Stimulated activated memory B cell treated with anti-CD40 and anti-IgM and Interleukin-4, amounts not matched to agents 10 μg/mL and 1 μg/mL and 100 μg/mL, for 72 hours (primary cell): ENCODE measurements around the gene ATP2C1.

ENCODE experiments used
- ATAC-seq: fragments of 150-1000 bp; cut with Tn5 transposase; 2 replicates; pipeline ENCODE4 v1.10.0; 2021
- H3K27ac Mint-ChIP-seq: one replicate; pipeline ENCODE4 v1.8.0; 2022; ENCODE audit warnings: mild to moderate bottlenecking, mixed read lengths
- H3K27me3 Mint-ChIP-seq: one replicate; pipeline ENCODE4 v1.8.0; 2022; ENCODE audit warnings: mixed read lengths
- H3K36me3 Mint-ChIP-seq: one replicate; pipeline ENCODE4 v1.8.0; 2022; ENCODE audit warnings: mixed read lengths
- H3K4me1 Mint-ChIP-seq: one replicate; pipeline ENCODE4 v1.8.0; 2022; ENCODE audit warnings: mixed read lengths
- H3K4me3 Mint-ChIP-seq: one replicate; pipeline ENCODE4 v1.8.0; 2022; ENCODE audit warnings: mild to moderate bottlenecking, moderate library complexity, mixed read lengths
- H3K9me3 Mint-ChIP-seq: one replicate; pipeline ENCODE4 v1.8.0; 2022; ENCODE audit warnings: mixed read lengths

Gene ATP2C1

DNA sequence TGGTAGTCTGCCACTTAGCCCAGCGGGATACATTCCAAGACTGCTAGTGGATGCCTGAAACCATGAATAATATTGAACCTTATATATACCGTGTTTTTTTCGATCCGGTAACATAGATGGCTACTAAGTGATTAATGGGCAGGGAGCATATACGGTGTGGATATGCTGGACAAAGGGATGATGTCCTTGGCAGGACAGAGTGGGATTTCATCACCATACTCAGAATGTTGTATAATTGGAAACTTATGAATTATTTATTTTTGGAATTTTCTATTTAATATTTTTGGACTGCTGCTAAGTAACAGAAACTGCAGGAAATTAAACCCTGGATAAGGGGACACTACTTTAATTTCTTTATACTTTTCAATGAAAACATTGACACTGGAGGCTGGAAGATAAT is 79.5 kb downstream of the ATP2C1 start:
- Mint-ChIP-seq H3K27me3 (no peaks in the 10 kb centered on the region), H3K27ac (no peak overlapping the region), H3K4me3 (no peak overlapping the region), H3K4me1 (no peaks in the 10 kb centered on the region), H3K36me3 (peaks cover 74% of the 10 kb centered on the region), H3K9me3 (no peaks in the 10 kb centered on the region)
- ATAC-seq, result no peak

DNA sequence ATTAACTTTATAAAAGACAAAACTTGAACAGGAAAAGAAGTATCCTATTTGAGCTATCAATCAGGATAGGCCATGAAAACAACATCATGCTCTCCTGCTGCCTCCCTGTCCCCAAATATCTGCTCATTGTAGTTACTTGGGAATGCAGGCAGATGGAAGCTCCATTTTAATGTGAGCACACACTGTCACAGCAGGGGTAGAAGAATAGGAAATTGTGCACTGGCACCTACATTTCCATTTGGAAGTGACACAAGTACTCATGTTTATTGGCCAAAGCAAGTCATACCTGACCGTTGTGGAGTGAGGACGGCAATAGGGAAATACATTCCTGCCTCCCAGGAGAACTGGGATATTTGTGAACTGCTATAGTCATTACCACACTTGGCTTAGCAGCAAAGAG is 80.3 kb downstream of the ATP2C1 start:
- no peaks in the 10 kb centered on the region for H3K9me3 Mint-ChIP-seq
- ATAC-seq, result no peak
- H3K36me3 Mint-ChIP-seq, result peaks cover 71% of the 10 kb centered on the region
- H3K27me3 Mint-ChIP-seq, result no peaks in the 10 kb centered on the region
- no peak overlapping the region for H3K27ac Mint-ChIP-seq
- H3K4me1 Mint-ChIP-seq, result no peaks in the 10 kb centered on the region
- no peak overlapping the region for H3K4me3 Mint-ChIP-seq

GRCh38 chr3:130975251-130975650 is 81.4 kb downstream of the ATP2C1 start:
- no peak for ATAC-seq
- H3K27ac Mint-ChIP-seq, result no peak overlapping the region

GRCh38 chr3:130976706-130977105 is 82.8 kb downstream of the ATP2C1 start:
- Mint-ChIP-seq H3K4me3 (no peak overlapping the region), H3K4me1 (no peaks in the 10 kb centered on the region), H3K27me3 (no peaks in the 10 kb centered on the region), H3K36me3 (peaks cover 63% of the 10 kb centered on the region), H3K27ac (no peak overlapping the region), H3K9me3 (no peaks in the 10 kb centered on the region)
- ATAC-seq, result no peak

More at GRCh38 chr3:130975251-130975650, 81.4 kb downstream of the ATP2C1 start:
- H3K27me3 Mint-ChIP-seq, result no peaks in the 10 kb centered on the region
- H3K36me3 Mint-ChIP-seq, result peaks cover 67% of the 10 kb centered on the region
- H3K9me3 Mint-ChIP-seq, result no peaks in the 10 kb centered on the region
- no peak overlapping the region for H3K4me3 Mint-ChIP-seq
- no peaks in the 10 kb centered on the region for H3K4me1 Mint-ChIP-seq

DNA sequence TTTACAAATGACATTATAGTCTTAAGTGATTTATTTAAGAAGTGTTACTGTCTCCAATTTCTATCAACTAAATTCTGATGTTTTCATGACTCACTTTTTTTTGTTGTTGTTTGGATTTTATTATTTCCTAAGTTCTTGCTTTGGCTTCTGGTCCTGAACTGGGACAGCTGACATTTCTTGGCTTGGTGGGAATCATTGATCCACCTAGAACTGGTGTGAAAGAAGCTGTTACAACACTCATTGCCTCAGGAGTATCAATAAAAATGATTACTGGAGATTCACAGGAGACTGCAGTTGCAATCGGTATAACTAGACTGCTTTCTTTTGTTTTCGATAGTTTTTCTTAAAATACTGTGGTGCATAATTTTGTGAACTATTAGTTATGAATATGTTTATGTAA is 85.2 kb downstream of the ATP2C1 start:
- Mint-ChIP-seq H3K4me1 (no peaks in the 10 kb centered on the region), H3K36me3 (peaks cover 47% of the 10 kb centered on the region), H3K9me3 (no peaks in the 10 kb centered on the region), H3K27ac (no peak overlapping the region), H3K4me3 (no peak overlapping the region), H3K27me3 (no peaks in the 10 kb centered on the region)
- no peak for ATAC-seq

DNA sequence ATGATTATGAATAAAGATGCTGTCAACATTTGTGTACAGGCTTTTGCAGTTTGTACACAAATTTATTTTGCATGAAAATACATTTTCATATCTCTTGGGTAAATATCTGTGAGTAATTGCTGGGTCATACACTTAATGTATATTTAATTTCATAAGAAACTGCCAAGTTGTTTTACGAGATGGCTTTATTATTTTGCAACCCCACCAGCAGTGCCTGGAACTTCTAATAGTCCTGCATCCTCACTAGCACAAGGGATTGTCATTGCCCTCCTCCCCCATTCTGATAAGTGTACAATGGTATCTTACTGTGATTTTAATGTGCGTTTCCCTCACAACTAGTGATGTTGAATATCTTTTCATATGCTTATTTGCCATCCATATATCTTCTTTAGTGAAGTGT is 87.6 kb downstream of the ATP2C1 start:
- no peaks in the 10 kb centered on the region for H3K9me3 Mint-ChIP-seq
- H3K27ac Mint-ChIP-seq, result no peak overlapping the region
- H3K4me1 Mint-ChIP-seq, result no peaks in the 10 kb centered on the region
- H3K27me3 Mint-ChIP-seq, result no peaks in the 10 kb centered on the region
- ATAC-seq, result no peak
- H3K4me3 Mint-ChIP-seq, result no peak overlapping the region
- peaks cover 39% of the 10 kb centered on the region for H3K36me3 Mint-ChIP-seq

- H3K4me1 Mint-ChIP-seq, result peaks cover 6% of the 10 kb centered on the region
- H3K36me3 Mint-ChIP-seq, result peaks cover 47% of the 10 kb centered on the region
- no peak for ATAC-seq
- no peak overlapping the region for H3K4me3 Mint-ChIP-seq
- H3K27me3 Mint-ChIP-seq, result no peaks in the 10 kb centered on the region
- no peaks in the 10 kb centered on the region for H3K9me3 Mint-ChIP-seq
- H3K27ac Mint-ChIP-seq, result peak overlapping the region; percentile 6
Measured at GRCh38 chr3:130990282-130990681, 96.4 kb downstream of the ATP2C1 start.

GRCh38 chr3:130991126-130991525 is 97.2 kb downstream of the ATP2C1 start:
- Mint-ChIP-seq H3K4me1 (peaks cover 6% of the 10 kb centered on the region), H3K27me3 (no peaks in the 10 kb centered on the region), H3K4me3 (no peak overlapping the region), H3K36me3 (peaks cover 41% of the 10 kb centered on the region), H3K9me3 (no peaks in the 10 kb centered on the region), H3K27ac (no peak overlapping the region)
- no peak for ATAC-seq

DNA sequence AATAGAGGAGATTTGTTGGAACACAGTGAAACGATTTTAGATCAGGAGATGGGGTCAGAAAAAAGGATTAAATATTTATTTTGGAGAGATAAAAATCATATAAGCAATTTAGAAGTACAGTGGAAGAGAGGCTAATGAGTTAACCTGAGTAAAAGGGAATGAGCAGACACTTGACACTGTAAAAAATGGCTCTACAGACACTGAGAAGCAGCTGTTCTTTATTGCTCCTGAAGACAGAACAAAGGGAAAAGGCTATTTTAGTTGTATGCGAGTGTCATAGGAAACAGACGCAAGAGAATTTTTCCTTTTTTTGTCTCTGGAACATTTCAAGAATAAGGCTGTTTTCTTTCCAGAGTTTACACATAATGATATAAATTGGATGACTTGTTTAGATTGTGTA is 98.5 kb downstream of the ATP2C1 start:
- no peaks in the 10 kb centered on the region for H3K27me3 Mint-ChIP-seq
- peaks cover 49% of the 10 kb centered on the region for H3K36me3 Mint-ChIP-seq
- no peak overlapping the region for H3K27ac Mint-ChIP-seq
- peaks cover 6% of the 10 kb centered on the region for H3K4me1 Mint-ChIP-seq
- ATAC-seq, result no peak
- no peak overlapping the region for H3K4me3 Mint-ChIP-seq
- H3K9me3 Mint-ChIP-seq, result no peaks in the 10 kb centered on the region

GRCh38 chr3:130997289-130997688 is 103.4 kb downstream of the ATP2C1 start:
- H3K4me3 Mint-ChIP-seq, result no peak overlapping the region
- no peaks in the 10 kb centered on the region for H3K4me1 Mint-ChIP-seq
- no peaks in the 10 kb centered on the region for H3K9me3 Mint-ChIP-seq
- H3K27ac Mint-ChIP-seq, result no peak overlapping the region
- peaks cover 22% of the 10 kb centered on the region for H3K36me3 Mint-ChIP-seq
- no peak for ATAC-seq
- H3K27me3 Mint-ChIP-seq, result no peaks in the 10 kb centered on the region

DNA sequence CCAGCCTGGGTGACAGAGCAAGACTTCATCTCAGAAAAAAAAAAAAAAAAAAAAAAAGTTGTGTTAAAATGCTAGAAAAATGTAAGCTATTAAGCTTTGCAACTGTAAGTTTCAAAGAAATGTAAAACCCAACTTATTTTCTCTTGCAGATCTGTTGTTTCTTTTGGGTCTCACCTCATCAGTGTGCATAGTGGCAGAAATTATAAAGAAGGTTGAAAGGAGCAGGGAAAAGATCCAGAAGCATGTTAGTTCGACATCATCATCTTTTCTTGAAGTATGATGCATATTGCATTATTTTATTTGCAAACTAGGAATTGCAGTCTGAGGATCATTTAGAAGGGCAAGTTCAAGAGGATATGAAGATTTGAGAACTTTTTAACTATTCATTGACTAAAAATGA is 107.2 kb downstream of the ATP2C1 start:
- no peaks in the 10 kb centered on the region for H3K9me3 Mint-ChIP-seq

GRCh38 chr3:131004603-131005002 is 110.7 kb downstream of the ATP2C1 start:
- peaks cover 41% of the 10 kb centered on the region for H3K36me3 Mint-ChIP-seq
- H3K27me3 Mint-ChIP-seq, result no peaks in the 10 kb centered on the region
- H3K4me1 Mint-ChIP-seq, result no peaks in the 10 kb centered on the region
- no peak for ATAC-seq
- no peak overlapping the region for H3K4me3 Mint-ChIP-seq
- H3K27ac Mint-ChIP-seq, result no peak overlapping the region
- H3K9me3 Mint-ChIP-seq, result no peaks in the 10 kb centered on the region

More for the DNA sequence above, 107.2 kb downstream of the ATP2C1 start:
- Mint-ChIP-seq H3K4me1 (no peaks in the 10 kb centered on the region), H3K27me3 (no peaks in the 10 kb centered on the region), H3K27ac (no peak overlapping the region), H3K36me3 (peaks cover 31% of the 10 kb centered on the region), H3K4me3 (no peak overlapping the region)
- ATAC-seq, result no peak

- H3K36me3 Mint-ChIP-seq, result peaks cover 50% of the 10 kb centered on the region
- no peak overlapping the region for H3K4me3 Mint-ChIP-seq
- H3K4me1 Mint-ChIP-seq, result no peaks in the 10 kb centered on the region
- ATAC-seq, result no peak
- no peaks in the 10 kb centered on the region for H3K27me3 Mint-ChIP-seq
- H3K9me3 Mint-ChIP-seq, result no peaks in the 10 kb centered on the region
- H3K27ac Mint-ChIP-seq, result no peak overlapping the region
Measured at GRCh38 chr3:131007256-131007655, 113.4 kb downstream of the ATP2C1 start.

DNA sequence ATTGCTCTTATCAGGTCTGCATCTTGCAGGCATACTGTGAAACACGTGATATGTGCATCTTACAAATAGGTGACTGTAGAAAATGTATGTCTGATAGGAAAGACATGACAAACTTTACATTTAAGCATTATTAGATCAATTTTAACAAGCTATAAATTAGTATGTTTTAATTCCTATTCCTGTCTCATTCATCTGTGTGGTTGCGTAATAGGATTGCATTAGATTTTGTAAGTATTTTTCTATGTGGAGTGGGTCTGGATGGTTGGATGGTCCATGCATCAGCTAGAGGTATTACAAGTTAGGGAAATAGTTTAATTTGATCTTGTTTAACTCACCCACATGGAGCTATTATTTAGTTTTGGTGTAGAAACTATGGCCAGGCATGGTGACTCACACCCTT is 113.9 kb downstream of the ATP2C1 start:
- Mint-ChIP-seq H3K27me3 (no peaks in the 10 kb centered on the region), H3K9me3 (no peaks in the 10 kb centered on the region), H3K36me3 (peaks cover 53% of the 10 kb centered on the region), H3K4me3 (no peak overlapping the region), H3K4me1 (no peaks in the 10 kb centered on the region), H3K27ac (no peak overlapping the region)
- no peak for ATAC-seq

- H3K27me3 Mint-ChIP-seq, result no peaks in the 10 kb centered on the region
- H3K4me3 Mint-ChIP-seq, result no peak overlapping the region
- H3K9me3 Mint-ChIP-seq, result no peaks in the 10 kb centered on the region
- H3K27ac Mint-ChIP-seq, result no peak overlapping the region
- ATAC-seq, result no peak
- no peaks in the 10 kb centered on the region for H3K4me1 Mint-ChIP-seq
- H3K36me3 Mint-ChIP-seq, result peaks cover 57% of the 10 kb centered on the region
Measured at GRCh38 chr3:131008326-131008725, 114.4 kb downstream of the ATP2C1 start.

DNA sequence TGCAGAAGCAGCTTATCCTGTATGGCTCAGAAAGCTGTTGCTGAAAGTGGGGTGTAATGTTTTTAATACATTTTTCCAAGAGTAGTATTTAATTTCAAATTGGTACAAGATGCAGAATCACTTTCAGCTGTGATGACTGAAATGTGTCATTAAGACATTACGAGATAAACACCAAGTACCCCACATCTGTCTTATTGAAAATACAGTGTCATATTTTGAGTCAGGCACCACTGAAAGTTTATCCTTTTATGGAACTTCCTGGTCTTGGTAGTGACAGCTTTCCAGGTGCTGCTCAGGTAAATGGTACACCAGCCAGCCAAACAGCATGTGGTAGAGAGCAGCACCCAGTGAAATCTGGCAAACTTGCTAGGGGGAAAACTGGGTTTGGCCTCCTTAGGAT is 115.8 kb downstream of the ATP2C1 start:
- H3K9me3 Mint-ChIP-seq, result no peaks in the 10 kb centered on the region
- no peak overlapping the region for H3K27ac Mint-ChIP-seq
- H3K36me3 Mint-ChIP-seq, result peaks cover 56% of the 10 kb centered on the region
- no peaks in the 10 kb centered on the region for H3K27me3 Mint-ChIP-seq
- ATAC-seq, result no peak
- no peaks in the 10 kb centered on the region for H3K4me1 Mint-ChIP-seq
- no peak overlapping the region for H3K4me3 Mint-ChIP-seq

- no peaks in the 10 kb centered on the region for H3K9me3 Mint-ChIP-seq
- peaks cover 29% of the 10 kb centered on the region for H3K36me3 Mint-ChIP-seq
- H3K27ac Mint-ChIP-seq, result no peak overlapping the region
- H3K4me1 Mint-ChIP-seq, result peaks cover 24% of the 10 kb centered on the region
- no peak for ATAC-seq
- no peaks in the 10 kb centered on the region for H3K27me3 Mint-ChIP-seq
- no peak overlapping the region for H3K4me3 Mint-ChIP-seq
Measured at GRCh38 chr3:131018970-131019369, 125.1 kb downstream of the ATP2C1 start.
